GM19463 (cell line): ENCODE results near the gene ASB3.
"Not testable (repeated sequence)": the region's sequence is repeated elsewhere in the genome, so short reads cannot be mapped to it uniquely, and the experiment has no call there.

Experiments
- ATAC-seq: cut with Tn5 transposase; IDR thresholded peaks from one replicate; pipeline ENCODE4 v1.9.1; 2021; ENCODE audit warnings: mild to moderate bottlenecking, moderate library complexity; ENCODE audit not compliant: unreplicated experiment

Gene ASB3

DNA sequence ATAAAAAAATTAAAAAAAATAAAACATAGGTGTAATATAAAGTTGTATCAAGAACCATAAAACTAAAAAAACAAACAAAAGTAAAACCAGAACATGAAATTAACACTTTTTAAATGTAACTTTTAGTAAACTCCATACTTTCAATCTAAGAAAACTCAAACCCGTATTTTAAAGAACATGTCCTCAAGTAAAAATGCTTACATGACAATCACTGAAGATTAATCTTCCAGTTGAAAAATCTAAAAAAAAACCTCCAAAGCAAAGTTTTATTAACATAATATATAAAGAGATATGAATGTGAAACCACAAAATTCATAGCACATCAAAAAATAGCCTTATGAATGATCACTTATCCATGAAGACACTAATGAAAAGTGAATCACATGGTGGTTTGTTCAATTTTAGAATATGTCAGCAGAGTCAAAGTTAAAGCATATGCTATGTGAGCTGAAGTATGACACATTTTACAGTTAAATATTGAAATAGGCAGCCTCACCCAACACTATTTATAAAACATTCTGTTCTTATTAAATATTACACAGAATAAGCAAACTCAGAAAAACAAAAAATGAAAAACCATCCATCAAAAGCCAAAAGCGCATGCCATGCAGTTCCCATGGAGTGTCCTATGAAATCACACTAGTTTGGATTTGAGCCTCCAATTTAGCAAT is 42.2 kb downstream of the ASB3 start:
- ATAC-seq, result no peak

DNA sequence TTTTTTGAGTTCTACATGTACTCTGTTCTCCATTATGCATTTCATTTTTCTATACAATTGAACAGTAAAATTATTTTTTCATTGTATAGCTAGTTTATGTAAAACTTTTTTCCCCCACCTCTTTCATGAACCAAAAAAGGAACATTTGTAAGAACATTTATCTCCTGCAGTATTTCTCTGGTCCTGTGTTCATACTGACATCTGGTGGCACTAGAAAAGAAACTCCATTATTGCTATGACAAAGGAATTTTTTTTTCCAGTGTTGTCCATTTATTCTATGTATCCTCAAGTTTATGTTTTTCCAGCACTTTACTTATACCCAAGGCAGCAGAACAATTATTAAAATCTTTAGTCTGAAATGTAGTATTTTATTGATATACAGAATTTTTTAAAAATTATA is 46.6 kb downstream of the ASB3 start:
- no peak for ATAC-seq

DNA sequence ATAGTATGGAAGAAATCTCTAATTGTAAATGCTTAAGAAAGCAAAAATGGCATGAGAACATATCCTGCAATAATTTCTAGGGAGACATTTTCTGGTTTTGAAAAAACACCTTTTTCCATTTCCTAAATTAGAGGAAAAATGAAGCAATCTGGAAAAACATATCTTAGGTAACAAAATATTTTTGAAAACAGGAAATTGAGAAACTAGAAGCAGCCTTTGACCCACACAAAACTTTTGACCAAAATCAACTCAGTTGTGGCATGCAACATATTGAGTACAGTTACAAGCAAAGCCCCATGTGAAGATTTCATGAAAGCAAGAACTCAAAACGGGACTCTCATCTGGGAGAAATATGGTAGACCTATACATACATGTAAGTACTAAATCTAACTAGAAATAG is 47.7 kb downstream of the ASB3 start:
- ATAC-seq, result no peak

DNA sequence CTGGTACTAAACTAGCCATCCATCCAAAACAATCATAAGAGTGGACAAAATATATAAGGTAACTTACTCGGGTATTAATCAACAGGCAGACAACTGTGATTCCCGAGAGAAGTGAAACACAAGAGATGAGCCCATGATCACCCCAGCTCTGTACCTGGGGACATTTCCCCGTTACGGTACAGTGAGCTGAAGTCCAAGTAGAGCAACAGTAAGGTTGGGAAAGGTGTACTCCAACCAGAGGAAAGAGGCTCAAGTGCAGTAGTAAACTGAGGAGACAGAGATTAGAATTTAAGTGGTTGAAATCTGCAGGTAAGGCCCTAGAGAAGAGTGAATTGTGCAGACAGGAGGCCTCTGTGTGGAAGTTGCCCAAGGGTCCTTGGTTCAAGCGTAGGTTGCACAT is 49.7 kb downstream of the ASB3 start:
- ATAC-seq, result no peak

DNA sequence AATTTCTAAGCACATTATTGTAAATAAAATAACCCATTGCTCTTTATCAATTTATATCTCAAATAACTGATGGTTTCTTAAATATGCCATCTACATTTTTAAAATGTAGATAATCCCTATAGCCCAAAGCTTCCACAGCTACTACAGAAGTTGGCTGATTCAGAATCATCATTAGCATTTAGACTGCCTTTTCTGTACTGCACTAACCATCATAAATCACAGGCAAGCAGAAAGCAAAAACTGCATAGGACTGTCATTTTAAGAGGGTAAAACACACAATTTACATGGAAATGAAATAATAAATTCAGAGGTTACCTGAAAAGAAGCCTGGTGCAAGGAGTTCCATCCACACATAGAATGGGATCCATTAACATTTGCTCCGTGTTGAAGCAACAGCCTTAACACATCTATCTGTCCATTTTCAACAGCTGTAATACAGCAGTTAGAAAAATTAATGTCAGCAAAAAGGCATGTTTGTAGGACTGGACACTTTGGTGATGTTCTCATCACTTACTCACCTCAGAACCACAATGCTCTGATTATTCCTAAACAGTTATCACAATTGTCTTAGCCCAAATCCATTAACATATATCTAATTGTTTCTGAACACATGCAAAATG is 57.5 kb downstream of the ASB3 start:
- ATAC-seq, result no peak

DNA sequence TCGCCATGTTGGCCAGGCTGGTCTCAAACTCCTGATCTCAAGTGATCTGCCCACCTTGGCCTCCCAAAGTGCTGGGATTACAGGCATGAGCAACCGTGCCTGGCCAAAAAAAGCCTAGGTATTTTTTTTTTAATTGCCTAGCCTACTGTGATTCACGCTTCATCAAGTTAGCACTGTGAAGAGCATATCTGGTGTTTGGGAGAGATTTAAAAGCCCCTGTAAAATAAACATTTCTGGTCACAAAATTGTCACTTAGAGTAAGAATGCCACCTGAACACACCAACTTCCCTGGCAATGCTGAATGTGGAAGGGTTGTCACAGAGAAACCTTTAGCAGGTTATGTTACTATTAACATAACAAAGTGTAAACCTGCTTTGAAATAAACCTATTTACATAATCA is 58.8 kb downstream of the ASB3 start:
- no peak for ATAC-seq

DNA sequence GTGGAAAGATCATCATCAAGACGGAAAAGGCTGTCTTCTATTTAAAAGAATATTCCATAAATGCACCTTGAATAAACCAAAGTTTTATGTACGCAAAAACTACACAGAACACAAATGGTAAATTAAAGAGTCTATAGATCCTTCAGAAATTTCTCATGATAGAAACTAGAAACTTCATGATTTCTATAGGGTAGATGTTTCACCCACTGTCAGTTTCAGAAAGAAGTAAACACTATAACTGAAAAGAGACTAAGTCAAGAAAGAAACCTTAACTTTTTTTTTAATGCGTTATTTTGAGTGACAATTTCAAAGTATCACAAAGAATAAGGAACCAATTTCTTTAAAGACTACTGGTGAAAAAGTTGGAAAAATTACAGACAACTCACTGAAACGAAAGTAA is 61.1 kb downstream of the ASB3 start:
- no peak for ATAC-seq

DNA sequence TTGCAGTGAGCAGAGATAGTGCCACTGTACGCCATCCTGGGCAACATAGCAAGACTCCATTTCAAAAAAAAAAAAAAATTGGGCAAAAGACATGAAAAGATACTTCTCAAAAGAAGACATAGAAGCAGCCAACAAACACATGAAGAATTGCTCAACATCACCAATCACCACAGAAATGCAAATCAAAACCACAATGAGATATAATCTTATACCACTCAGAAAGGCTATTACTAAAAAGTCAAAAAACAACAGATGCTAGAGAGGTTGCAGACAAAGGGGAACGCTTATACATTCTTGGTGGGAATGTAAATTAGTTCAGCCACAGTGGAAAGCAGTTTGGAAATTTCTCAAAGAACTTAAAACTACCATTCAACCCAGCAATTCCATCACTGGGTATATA is 62.2 kb downstream of the ASB3 start:
- no peak for ATAC-seq

DNA sequence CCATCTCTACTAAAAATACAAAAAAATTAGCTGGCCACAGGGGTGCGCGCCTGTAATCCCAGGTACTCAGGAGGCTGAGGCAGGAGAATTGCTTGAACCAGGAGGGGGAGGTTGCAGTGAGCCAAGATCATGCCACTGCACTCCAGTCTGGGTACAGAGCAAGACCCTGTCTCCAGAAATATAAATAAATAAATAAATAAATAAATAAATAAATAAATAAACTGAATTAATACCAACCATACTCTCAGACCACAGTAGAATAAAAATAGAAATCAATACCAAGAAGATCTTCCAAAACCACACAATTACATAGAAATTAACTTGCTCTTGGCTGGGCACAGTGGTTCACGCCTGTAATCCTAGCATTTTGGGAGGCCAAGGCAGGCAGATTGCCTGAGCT is 65.8 kb downstream of the ASB3 start:
- ATAC-seq, result not testable (repeated sequence)

DNA sequence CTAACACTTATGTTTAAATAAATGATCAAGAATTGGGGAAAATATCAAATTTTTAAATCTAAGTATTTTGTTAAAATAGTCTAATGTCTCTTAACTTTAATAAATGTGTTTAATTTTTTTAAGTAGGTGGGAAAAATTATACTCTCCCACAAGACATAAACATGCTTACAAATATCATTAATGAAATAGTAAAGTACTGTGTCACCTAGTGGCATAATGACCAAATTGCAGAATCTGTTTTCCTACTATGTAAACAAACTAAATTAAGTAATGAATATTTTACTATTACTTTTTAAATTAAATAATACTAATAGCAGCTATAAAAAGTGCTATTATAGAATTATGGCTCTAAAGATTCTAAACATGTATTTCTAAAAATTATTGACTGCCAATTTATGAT is 71.2 kb downstream of the ASB3 start:
- ATAC-seq, result no peak

DNA sequence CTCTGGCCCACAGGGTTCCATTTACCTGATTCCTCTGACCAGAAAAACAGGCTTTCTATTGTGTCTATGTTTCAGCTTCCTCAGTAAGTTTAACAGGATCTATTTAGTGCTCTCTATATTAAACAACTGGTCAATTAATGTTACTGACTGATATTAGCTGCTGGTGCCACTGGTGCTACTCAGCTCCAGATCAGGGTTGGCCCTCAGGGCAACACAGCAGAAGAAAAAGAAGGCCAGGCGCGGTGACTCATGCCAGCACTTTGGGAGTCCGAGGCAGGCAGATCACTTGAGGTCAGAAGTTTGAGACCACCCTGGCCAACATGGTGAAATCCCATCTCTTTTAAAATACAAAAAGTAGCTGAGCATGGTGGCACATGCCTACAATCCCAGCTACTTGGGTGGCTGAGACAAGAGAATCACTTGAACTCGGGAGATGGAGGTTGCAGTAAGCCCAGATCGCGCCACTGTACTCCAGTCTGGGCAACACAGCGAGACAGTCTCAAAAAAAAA is 75.4 kb downstream of the ASB3 start:
- ATAC-seq, result no peak

DNA sequence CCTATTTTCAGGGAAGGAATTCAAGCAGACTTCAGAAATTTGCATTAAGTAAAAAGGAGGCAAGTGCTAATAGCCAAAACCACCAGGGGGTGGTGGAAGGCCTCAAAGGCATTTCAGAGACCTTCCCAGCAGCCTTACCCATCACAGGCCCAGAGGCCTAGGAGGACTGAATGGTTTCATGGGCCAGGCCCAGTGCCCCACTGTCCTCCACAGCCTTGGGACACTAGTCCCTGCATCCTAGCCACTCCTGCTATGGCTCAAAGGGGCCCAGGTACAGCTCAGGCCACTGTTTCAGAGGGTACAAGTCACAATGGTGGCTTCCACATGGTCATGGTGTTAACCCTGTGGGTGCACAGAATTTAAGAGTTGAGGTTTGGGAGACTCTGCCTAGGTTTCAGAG is 77.8 kb downstream of the ASB3 start:
- no peak for ATAC-seq

DNA sequence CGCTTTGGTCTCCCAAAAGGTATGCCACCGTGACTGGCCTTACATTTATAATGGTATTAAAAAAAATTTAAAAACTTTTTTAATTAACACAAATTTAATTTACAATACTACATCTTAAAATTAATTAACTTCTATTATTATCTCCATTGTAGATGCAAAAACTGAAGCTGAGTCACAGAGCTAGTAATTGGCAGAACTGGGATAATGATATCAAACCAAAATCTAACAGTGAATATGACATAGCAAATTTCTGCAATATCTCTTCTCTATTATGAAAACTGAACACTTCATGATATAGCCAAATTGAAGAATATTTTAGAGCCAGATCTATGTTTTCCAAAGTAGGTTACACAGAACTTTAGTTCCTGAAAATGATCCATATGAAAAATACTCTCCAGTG is 85.5 kb downstream of the ASB3 start:
- no peak for ATAC-seq

DNA sequence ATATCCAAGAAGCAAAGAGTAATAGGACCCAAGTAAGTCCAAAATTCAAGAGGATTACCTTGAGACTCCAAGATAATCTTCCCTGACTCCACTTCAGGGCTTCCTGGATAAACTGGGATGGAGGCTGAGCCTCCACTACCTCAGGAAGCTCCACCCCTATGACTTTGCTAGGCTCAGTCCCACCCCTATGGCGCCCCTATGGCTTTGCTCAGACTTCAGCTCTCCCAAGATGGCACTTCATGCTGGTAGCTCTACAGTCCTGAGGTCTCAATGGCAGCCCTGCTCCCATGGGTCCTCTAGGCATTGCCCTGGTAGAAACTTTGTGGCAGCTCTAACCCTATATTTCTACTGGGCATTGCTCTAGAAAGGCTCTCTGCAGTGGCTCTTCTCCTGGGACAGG is 89.1 kb downstream of the ASB3 start:
- ATAC-seq, result no peak

DNA sequence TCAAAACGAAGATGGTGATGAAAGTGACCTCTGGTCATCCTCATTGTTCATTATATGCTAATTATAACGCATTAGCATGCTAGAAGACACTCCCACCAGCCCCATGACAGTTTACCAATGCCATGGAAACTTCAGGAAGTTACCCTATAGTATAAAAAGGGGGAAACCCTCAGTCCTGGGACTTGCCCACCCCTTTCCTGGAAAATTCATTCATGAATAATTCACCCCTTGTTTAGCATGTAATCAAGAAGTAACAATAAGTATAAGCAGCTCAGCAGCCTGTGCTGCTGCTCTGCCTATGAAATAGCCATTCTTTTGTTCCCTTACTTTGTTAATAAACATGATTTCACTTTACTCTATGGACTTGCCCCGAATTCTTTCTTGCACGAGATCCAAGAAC is 89.7 kb downstream of the ASB3 start:
- ATAC-seq, result no peak

DNA sequence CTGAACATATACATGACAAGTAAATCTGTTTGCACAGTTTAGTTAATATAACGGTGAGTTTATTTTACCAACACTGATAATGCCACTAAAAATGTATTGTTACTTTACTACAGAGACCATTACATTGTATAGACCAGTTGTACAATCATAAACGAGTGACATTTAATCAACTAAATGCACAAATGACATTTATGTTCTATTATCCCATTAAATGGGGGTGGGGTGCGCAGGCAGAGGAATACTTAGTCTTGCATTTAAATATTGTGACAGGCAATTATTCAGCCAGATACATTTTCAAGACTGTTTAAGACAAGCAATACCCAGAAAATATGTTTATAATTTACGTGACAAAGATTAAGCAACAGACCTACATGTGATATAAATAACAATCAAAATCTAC is 91.2 kb downstream of the ASB3 start:
- ATAC-seq, result no peak

DNA sequence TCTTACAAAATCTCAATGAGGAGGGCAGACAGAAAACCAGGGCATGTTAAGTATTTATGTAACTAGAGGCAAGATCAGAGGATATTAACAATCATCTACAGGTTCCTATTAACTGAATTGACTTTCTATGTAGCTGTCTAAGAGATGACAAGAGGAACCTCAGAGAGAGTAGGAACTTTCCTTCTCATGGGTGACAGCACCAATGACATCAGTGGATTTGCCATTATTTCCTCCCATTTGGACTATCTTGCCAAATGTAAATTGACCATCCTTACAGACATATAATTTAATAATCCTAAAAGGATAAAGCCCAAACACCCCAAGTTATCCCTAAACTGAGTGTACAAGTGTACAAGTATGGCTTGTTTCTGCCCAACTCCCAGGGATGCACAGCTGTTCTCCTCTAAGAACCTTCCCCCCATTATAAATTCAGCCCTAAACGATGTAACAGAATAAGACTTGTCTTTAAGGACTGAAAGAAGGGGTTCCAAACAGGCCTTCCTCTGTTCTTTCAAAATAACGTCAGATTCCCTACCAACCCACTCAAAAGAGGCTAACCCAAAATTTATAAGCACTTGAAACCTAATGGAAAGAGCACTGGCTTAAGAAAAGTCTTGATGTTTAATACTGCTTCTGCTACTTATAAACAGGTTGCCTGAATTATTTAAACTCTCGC is 92.5 kb downstream of the ASB3 start:
- no peak for ATAC-seq

DNA sequence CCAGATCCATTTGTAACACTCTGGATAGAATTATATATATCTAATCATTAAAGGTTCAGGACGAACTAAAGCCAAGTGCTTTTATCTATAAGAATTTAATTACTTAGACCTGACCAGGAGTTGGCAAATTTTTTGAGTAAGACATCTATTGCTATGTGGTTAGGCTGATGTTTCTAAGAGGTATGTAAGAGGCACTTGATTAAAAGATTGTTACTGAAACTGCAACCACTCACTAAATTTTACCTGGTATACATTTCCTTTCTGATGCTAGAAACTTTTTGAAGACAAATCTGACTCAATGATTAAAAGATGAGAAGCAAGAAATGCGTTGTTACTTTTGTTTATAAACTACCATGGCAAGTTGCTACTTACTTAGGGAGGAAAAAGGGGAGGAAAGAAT is 95.9 kb downstream of the ASB3 start:
- no peak for ATAC-seq

DNA sequence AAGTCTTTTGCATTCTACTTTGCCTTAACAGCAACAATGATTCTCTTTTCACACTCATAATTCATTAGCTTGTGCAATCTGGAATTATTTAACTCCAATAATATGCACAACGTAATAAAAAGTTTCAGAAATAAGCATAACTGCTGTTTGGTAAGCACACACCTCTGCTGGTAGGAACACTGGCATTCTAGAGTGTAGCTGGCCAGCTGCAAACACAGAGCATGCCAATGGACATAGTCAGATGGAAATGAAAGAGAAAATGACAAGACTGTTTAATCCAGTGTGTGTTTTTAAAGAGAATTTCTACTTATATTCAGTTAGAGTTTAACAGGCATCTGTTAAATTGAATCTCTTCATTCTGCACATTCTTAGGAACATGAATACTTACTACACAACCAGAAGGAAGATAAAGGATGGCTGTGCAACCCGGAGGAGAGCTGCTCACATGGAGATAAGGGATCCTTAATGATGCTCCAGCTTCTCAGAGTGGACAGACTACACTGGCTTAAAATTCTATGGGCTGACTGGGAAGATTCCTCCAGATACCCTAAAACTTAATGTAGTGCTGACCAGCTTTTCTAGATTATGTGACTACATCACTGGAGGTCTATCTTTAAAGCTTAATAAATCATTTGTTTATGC is 113.8 kb downstream of the ASB3 start:
- no peak for ATAC-seq

DNA sequence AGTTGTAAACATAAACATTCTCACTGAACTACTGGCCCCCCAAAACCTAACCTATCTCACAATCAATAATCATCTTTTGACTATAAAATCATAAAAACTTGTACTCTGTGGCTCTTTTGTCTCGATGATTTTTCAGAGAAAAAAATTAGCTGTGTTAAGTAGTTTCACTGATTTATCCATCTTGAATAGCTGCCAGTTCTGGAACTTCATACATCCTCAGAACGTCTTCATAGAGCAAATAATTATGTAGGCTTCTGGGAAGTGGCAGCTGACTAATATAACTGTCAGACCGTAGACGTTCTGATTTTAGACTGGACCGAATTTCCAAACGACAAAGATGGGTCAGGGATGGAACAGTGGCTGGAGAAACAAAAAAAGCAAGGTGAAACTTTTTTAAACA is 116.4 kb downstream of the ASB3 start:
- no peak for ATAC-seq

DNA sequence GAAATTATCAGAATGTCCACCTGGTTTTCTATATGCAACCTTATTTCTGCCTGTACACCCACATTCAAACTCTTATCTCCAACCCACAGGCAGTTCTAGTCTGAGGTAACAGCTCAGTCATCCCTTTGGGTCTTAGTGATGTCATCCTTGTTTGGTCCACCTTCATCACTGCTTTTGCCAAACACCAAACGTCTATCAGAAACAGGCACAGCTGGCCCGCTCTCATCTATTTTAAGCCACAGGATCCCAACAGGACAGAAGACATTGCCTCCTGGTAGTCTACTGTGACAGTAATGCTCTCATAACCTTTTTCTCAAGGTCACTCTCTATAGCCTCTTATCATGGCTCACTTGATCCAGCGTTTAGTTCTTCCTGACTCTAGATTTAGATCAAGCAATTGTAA is 118.1 kb downstream of the ASB3 start:
- no peak for ATAC-seq

DNA sequence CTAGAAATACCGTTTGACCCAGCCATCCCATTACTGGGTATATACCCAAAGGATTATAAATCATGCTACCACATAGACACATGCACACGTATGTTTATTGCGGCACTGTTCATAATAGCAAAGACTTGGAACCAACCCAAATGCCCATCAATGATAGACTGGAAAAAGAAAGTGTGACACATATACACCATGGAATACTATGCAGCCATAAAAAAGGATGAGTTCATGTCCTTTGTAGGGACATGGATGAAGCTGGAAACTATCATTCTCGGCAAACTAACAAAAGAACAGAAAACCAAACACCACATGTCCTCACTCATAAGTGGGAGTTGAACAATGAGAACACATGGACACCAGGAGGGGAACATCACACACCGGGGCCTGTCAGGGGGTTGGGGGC is 119.6 kb downstream of the ASB3 start:
- ATAC-seq, result not testable (repeated sequence)
